DMS79 (cell line): ENCODE data around the gene XPOT.
"Not testable (repeated sequence)": the region's sequence is repeated elsewhere in the genome, so short reads cannot be mapped to it uniquely, and the experiment has no call there.

Source experiments
- DNase-seq: peaks from one replicate; lab custom pipeline; 2025; lab: John Stamatoyannopoulos, UW

Gene XPOT

GRCh38 chr12:64403707-64404469 lies at the start of gene XPOT:
Gene XPOT, plus strand, starts transcription at chr12:64404392. Its CDS starts 5,644 bp downstream, at chr12:64410036.
- DNase-seq = peak; percentile 79

GRCh38 chr12:64356209-64356608 lies 48.0 kb upstream of the XPOT start:
- not testable (repeated sequence) for DNase-seq

- DNase-seq = not testable (repeated sequence)
Measured at GRCh38 chr12:64361173-64361572, 43.0 kb upstream of the XPOT start.

- no peak for DNase-seq
Measured at GRCh38 chr12:64362721-64363305, 41.4 kb upstream of the XPOT start.

- no peak for DNase-seq
Measured at GRCh38 chr12:64383675-64384074, 20.5 kb upstream of the XPOT start.

- DNase-seq = no peak
Measured at GRCh38 chr12:64385019-64385418, 19.2 kb upstream of the XPOT start.

- no peak for DNase-seq
Measured at GRCh38 chr12:64385468-64385867, 18.7 kb upstream of the XPOT start.

GRCh38 chr12:64387197-64387816 lies 16.9 kb upstream of the XPOT start:
- no peak for DNase-seq

GRCh38 chr12:64389154-64389553 lies 15.0 kb upstream of the XPOT start:
- DNase-seq = peak; percentile 90

GRCh38 chr12:64390275-64390851 lies 13.8 kb upstream of the XPOT start, which contains the start of gene C12orf56:
Gene C12orf56, minus strand, starts transcription at chr12:64390758. Its CDS starts 193 bp downstream, at chr12:64390565.
- peak; percentile 36 for DNase-seq

- DNase-seq = no peak
Measured at GRCh38 chr12:64392221-64392620, 12.0 kb upstream of the XPOT start.

GRCh38 chr12:64395739-64396138 lies 8.5 kb upstream of the XPOT start:
- DNase-seq = no peak

- no peak for DNase-seq
Measured at GRCh38 chr12:64400041-64400440, 4.2 kb upstream of the XPOT start.

GRCh38 chr12:64402181-64402580 lies 2.0 kb upstream of the XPOT start:
- DNase-seq = no peak

- DNase-seq = peak; percentile 18
Measured at GRCh38 chr12:64404470-64405256, 471 bp downstream of the XPOT start.

- no peak for DNase-seq
Measured at GRCh38 chr12:64407342-64408223, 3.4 kb downstream of the XPOT start.

- DNase-seq = no peak
Measured at GRCh38 chr12:64411427-64411826, 7.2 kb downstream of the XPOT start.

- no peak for DNase-seq
Measured at GRCh38 chr12:64412459-64412858, 8.3 kb downstream of the XPOT start.

GRCh38 chr12:64413884-64414283 lies 9.7 kb downstream of the XPOT start:
- no peak for DNase-seq

- no peak for DNase-seq
Measured at GRCh38 chr12:64418209-64418608, 14.0 kb downstream of the XPOT start.

- no peak for DNase-seq
Measured at GRCh38 chr12:64419696-64420095, 15.5 kb downstream of the XPOT start.
